ENCODE data around the gene ABHD12B. TPM values are rescaled to one million over a fixed set of nuclear protein-coding genes. Genes with fewer than 3 reads are reported as not detected.
"Not testable (repeated sequence)": the region's sequence is repeated elsewhere in the genome, so short reads cannot be mapped to it uniquely, and the experiment has no call there.

Gene ABHD12B
- total RNA-seq, 2 experiments from 2014 or later: not detected

- H3K4me1 Mint-ChIP-seq: no peaks in the 10 kb centered on the region
- no peak for ATAC-seq
- H3K9me3 Mint-ChIP-seq (ENCODE audit: low read depth): no peaks in the 10 kb centered on the region
- no peaks in the 10 kb centered on the region for H3K36me3 Mint-ChIP-seq
- CTCF ChIA-PET: no interaction called here
- DNase-seq: no peak
- peaks cover 41% of the 10 kb centered on the region for H3K27me3 Mint-ChIP-seq
- no peak overlapping the region for H3K27ac Mint-ChIP-seq
- H3K4me3 Mint-ChIP-seq: no peak overlapping the region
Measured at GRCh38 chr14:50937325-50937724, 65.5 kb downstream of the ABHD12B start.

GRCh38 chr14:50937800-50938199 lies 65.9 kb downstream of the ABHD12B start:
- CTCF ChIA-PET: no interaction called here

GRCh38 chr14:50941151-50941550 lies 69.3 kb downstream of the ABHD12B start:
- no peaks in the 10 kb centered on the region for H3K9me3 Mint-ChIP-seq (ENCODE audit: low read depth)
- H3K27ac Mint-ChIP-seq: no peak overlapping the region
- H3K36me3 Mint-ChIP-seq: no peaks in the 10 kb centered on the region
- peaks cover 10% of the 10 kb centered on the region for H3K4me1 Mint-ChIP-seq
- DNase-seq (no peak), ATAC-seq (no peak)
- CTCF ChIA-PET: interaction anchor here (1.6 kb wide), 1 partner anchor 13 kb away, joined by 3 read pairs; no protein-coding TSS in a partner anchor
- peaks cover 50% of the 10 kb centered on the region for H3K27me3 Mint-ChIP-seq
- H3K4me3 Mint-ChIP-seq: no peak overlapping the region

More at GRCh38 chr14:50937800-50938199, 65.9 kb downstream of the ABHD12B start:
- H3K36me3 Mint-ChIP-seq: no peaks in the 10 kb centered on the region
- peaks cover 46% of the 10 kb centered on the region for H3K27me3 Mint-ChIP-seq
- H3K9me3 Mint-ChIP-seq (ENCODE audit: low read depth): no peaks in the 10 kb centered on the region
- no peak for DNase-seq
- no peak overlapping the region for H3K4me3 Mint-ChIP-seq
- ATAC-seq: no peak
- H3K4me1 Mint-ChIP-seq: no peaks in the 10 kb centered on the region
- no peak overlapping the region for H3K27ac Mint-ChIP-seq

GRCh38 chr14:50941638-50942037 lies 69.8 kb downstream of the ABHD12B start:
- not testable (repeated sequence) for H3K27ac Mint-ChIP-seq; ATAC-seq; H3K4me1 Mint-ChIP-seq; DNase-seq; H3K9me3 Mint-ChIP-seq (ENCODE audit: low read depth); H3K36me3 Mint-ChIP-seq; H3K4me3 Mint-ChIP-seq
- CTCF ChIA-PET: interaction anchor here (1.6 kb wide), 1 partner anchor 13 kb away, joined by 3 read pairs; no protein-coding TSS in a partner anchor
- H3K27me3 Mint-ChIP-seq: peaks cover 50% of the 10 kb centered on the region

DNA sequence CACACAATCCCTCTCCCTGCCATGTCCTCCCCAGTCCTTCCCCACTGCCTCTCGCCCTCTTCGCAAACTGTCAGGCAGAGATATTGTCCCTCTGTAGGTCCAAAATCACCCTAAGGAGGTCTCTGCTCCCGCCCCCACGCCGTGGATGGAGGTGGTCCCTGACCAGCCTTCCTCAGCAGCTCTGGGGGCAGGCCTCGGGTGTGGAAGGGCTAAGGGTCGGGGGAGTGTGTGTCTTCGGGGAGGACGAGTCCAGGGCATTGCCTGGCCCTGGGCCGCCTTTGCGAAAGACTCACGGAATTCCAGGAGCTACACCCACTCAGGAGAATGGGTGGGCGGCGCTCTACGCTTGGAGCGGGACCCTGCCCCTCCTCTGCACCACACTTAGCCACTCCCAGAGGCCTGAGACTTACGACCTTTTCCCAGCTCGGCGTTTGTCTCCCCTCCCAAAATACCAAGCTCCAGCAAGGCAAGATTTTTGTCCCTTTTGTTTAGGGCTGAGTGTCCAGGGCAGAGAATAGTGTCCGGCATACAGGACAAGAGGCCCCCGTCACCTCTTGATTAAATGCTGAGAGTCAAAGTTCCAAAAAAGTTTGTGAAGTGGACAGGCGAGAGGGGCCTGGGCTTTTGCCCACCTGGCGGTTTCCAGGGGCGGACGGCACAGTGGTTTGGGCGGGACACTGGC lies 71.5 kb downstream of the ABHD12B start:
- H3K27ac Mint-ChIP-seq: no peak overlapping the region
- DNase-seq (no peak), ATAC-seq (no peak)
- peaks cover 44% of the 10 kb centered on the region for H3K27me3 Mint-ChIP-seq
- CTCF ChIA-PET: interaction anchor here (0.6 kb wide), 1 partner anchor 185 kb away, joined by 4 read pairs; no protein-coding TSS in a partner anchor
- H3K4me1 Mint-ChIP-seq: peaks cover 10% of the 10 kb centered on the region
- no peaks in the 10 kb centered on the region for H3K36me3 Mint-ChIP-seq
- H3K4me3 Mint-ChIP-seq: peak overlapping the region; percentile 70
- no peaks in the 10 kb centered on the region for H3K9me3 Mint-ChIP-seq (ENCODE audit: low read depth)

- Mint-ChIP-seq H3K27ac (no peak within 1 kb of the TSS), H3K4me3 (peak within 1 kb of the TSS; percentile 70), H3K36me3 (no peaks in the 10 kb centered on the region), H3K9me3 (ENCODE audit: low read depth) (no peaks in the 10 kb centered on the region), H3K27me3 (peaks cover 44% of the 10 kb centered on the region), H3K4me1 (peaks cover 10% of the 10 kb centered on the region)
- DNase-seq (peak; percentile 43), ATAC-seq (peak; percentile 84)
- CTCF ChIA-PET: interaction anchor here (0.6 kb wide), 1 partner anchor 185 kb away, joined by 4 read pairs; no protein-coding TSS in a partner anchor
Measured at GRCh38 chr14:50943943-50944646, 72.2 kb downstream of the ABHD12B start, which contains the start of gene PYGL. TSS of gene PYGL (minus strand) at chr14:50944483. CDS start at chr14:50944403, 80 bp downstream.

DNA sequence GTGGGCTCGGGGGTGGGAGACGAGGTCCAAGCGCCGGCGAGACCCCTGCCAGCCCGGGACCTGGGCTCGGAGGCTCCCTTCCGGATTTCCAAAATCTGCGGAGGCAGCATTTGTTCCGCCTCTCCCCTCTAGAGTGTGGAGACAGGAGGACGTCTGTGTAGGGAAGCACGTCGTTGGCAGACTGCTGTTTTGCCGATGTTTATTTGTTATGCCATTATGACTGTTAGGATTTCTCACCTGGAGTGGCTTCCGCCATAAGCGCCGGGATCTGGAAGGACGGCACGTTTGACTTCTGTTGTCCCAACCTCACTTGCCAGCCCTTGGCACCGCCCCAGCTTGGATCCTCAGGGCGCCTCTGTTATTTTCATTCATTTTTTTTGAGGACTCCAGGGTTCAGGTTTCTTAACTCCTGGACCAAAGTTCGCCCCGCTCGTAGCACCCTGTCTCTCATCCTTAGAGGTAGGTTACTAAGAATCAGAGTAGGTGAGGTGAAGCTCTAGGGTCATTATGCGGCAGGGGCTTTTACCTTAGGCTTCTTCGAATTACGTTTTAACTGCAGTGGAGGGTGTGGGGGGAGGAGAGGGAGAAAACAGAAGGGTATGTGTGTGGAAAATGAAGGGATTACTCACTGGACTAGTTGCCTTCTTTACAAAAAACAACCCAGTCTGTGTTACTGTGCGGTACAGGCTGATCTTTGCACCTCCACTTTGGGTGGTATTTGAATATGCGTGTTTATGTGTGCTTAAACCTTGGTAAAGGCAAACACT lies 73.0 kb downstream of the ABHD12B start:
- no peak for DNase-seq
- ATAC-seq: peak; percentile 27
- H3K4me1 Mint-ChIP-seq: peaks cover 10% of the 10 kb centered on the region
- CTCF ChIA-PET: no interaction called here
- peaks cover 43% of the 10 kb centered on the region for H3K27me3 Mint-ChIP-seq
- no peaks in the 10 kb centered on the region for H3K36me3 Mint-ChIP-seq
- no peaks in the 10 kb centered on the region for H3K9me3 Mint-ChIP-seq (ENCODE audit: low read depth)
- H3K4me3 Mint-ChIP-seq: peak overlapping the region; percentile 67
- no peak overlapping the region for H3K27ac Mint-ChIP-seq

- H3K36me3 Mint-ChIP-seq: no peaks in the 10 kb centered on the region
- H3K4me1 Mint-ChIP-seq: peaks cover 10% of the 10 kb centered on the region
- ATAC-seq (no peak), DNase-seq (no peak)
- no peaks in the 10 kb centered on the region for H3K9me3 Mint-ChIP-seq (ENCODE audit: low read depth)
- CTCF ChIA-PET: interaction anchor here (1.3 kb wide), 1 partner anchor 9 kb away, joined by 4 read pairs; no protein-coding TSS in a partner anchor
- no peak overlapping the region for H3K4me3 Mint-ChIP-seq
- H3K27ac Mint-ChIP-seq: no peak overlapping the region
- H3K27me3 Mint-ChIP-seq: peaks cover 31% of the 10 kb centered on the region
Measured at GRCh38 chr14:50946234-50946935, 74.5 kb downstream of the ABHD12B start.

- H3K4me1 Mint-ChIP-seq: peaks cover 10% of the 10 kb centered on the region
- peaks cover 22% of the 10 kb centered on the region for H3K27me3 Mint-ChIP-seq
- no peaks in the 10 kb centered on the region for H3K36me3 Mint-ChIP-seq
- CTCF ChIA-PET: no interaction called here
- ATAC-seq (no peak), DNase-seq (no peak)
- no peak overlapping the region for H3K4me3 Mint-ChIP-seq
- H3K27ac Mint-ChIP-seq: no peak overlapping the region
- H3K9me3 Mint-ChIP-seq (ENCODE audit: low read depth): no peaks in the 10 kb centered on the region
Measured at GRCh38 chr14:50947446-50947845, 75.6 kb downstream of the ABHD12B start.

- H3K27me3 Mint-ChIP-seq: peaks cover 15% of the 10 kb centered on the region
- CTCF ChIA-PET: no interaction called here
Measured at GRCh38 chr14:50948205-50948604, 76.4 kb downstream of the ABHD12B start.

DNA sequence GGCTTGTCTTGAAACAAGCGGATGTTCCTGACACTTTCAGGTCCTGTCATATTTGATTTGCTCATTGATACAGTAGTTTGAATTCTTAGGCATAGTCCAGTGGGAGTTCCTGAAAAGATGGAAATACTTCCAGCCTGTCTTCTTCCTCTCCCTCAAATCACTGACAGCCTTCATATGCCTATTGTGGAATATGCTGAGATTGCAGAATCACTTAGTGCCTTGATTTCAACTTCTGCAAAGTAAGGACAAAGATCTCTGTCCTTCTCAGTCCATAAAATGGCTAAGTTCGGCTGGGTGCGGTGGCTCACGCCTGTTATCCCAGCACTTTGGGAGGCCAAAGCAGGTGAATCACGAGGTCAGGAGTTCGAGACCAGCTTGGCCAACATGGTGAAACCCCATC lies 79.2 kb downstream of the ABHD12B start:
- peaks cover 6% of the 10 kb centered on the region for H3K4me1 Mint-ChIP-seq
- H3K27ac Mint-ChIP-seq: no peak overlapping the region
- CTCF ChIA-PET: no interaction called here
- ATAC-seq: no peak
- H3K4me3 Mint-ChIP-seq: no peak overlapping the region
- H3K9me3 Mint-ChIP-seq (ENCODE audit: low read depth): no peaks in the 10 kb centered on the region
- H3K27me3 Mint-ChIP-seq: no peaks in the 10 kb centered on the region
- no peaks in the 10 kb centered on the region for H3K36me3 Mint-ChIP-seq
- no peak for DNase-seq

More at GRCh38 chr14:50948205-50948604, 76.4 kb downstream of the ABHD12B start:
- no peaks in the 10 kb centered on the region for H3K36me3 Mint-ChIP-seq
- no peak overlapping the region for H3K4me3 Mint-ChIP-seq
- ATAC-seq (no peak), DNase-seq (no peak)
- no peak overlapping the region for H3K27ac Mint-ChIP-seq
- H3K4me1 Mint-ChIP-seq: peaks cover 10% of the 10 kb centered on the region
- no peaks in the 10 kb centered on the region for H3K9me3 Mint-ChIP-seq (ENCODE audit: low read depth)

DNA sequence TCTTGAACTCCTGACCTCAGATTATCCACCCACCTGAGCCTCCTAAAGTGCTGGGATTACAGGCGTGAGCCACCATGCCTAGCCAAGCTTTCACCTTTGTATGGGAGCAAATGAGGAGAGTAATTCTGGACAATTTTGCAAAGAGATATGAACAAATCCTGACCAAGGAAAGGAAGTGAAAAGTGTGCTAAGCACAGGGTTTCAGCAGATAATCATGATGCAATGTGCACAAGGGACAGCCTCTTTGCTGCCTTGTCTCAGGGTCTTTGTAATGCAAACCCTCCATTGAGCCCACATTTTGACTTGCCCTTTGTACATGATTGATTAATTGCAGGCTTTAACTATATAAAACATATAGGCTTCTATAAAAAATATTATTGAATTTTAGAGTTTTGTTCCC lies 81.6 kb downstream of the ABHD12B start:
- no peaks in the 10 kb centered on the region for H3K9me3 Mint-ChIP-seq (ENCODE audit: low read depth)
- DNase-seq: no peak
- H3K4me3 Mint-ChIP-seq: no peak overlapping the region
- H3K36me3 Mint-ChIP-seq: no peaks in the 10 kb centered on the region
- H3K4me1 Mint-ChIP-seq: peaks cover 6% of the 10 kb centered on the region
- ATAC-seq: no peak
- CTCF ChIA-PET: interaction anchor here (0.5 to 1.0 kb wide), 2 partner anchors 9 to 193 kb away, joined by 3 read pairs; no protein-coding TSS in a partner anchor
- no peaks in the 10 kb centered on the region for H3K27me3 Mint-ChIP-seq
- H3K27ac Mint-ChIP-seq: no peak overlapping the region
